Spleen (tissue), 7 donors: ENCODE measurements around the gene PGBD5.

Experiments
- CTCF ChIP-seq, 11 experiments: fragments of 200-600 bp in 7 of 11; fragments of 450-650 bp in 4 of 11; sonication (generic) in 4 of 11; IDR thresholded peaks in 8 of 11; conservative IDR thresholded peaks in 3 of 11; 1 replicate in 7 of 11; 2 replicates in 4 of 11; pipeline versions ENCODE4 v1.4.0 to v1.8.0; 2016 to 2021; ENCODE audit warnings: antibody characterized with exemption in 11 of 11, inconsistent platforms in 4 of 11, mild to moderate bottlenecking in 1 of 11
- POLR2A ChIP-seq, 3 donors: fragments of 450-650 bp; IDR thresholded peaks; one replicate each; pipeline ENCODE4 v1.5.1; 2017; ENCODE audit warnings: antibody characterized with exemption in 3 of 3, mild to moderate bottlenecking in 1 of 3
- POLR2AphosphoS5 ChIP-seq, 3 donors: sonication (generic); formaldehyde crosslinking; IDR thresholded peaks; one replicate each; pipeline ENCODE4 v1.5.1; 2017; ENCODE audit warnings: antibody characterized with exemption in 3 of 3
- donor health status: DM: no; HTN: no; CAD: no; lungs with moderate emphysema.
- donor health status: DM: no; HTN: no; CAD: no.
- donor health status: DM: no; HTN: no; CAD: no.

- TF ChIP-seq CTCF (IDR thresholded peaks at IDR 0.05 in 8 of 11, conservative IDR thresholded peaks at IDR 0.05 in 3 of 11) = no peak
- TF ChIP-seq POLR2AphosphoS5 (IDR thresholded peaks at IDR 0.05) = no peak
- no peak for TF ChIP-seq POLR2A (IDR thresholded peaks at IDR 0.05)
These were observed 50.4 kb downstream of the PGBD5 start for GRCh38 chr1:230375780-230376179.
